Measurements from ENCODE around the gene VMAC. TPM values are rescaled to one million over a fixed set of nuclear protein-coding genes. Genes with fewer than 3 reads are reported as not detected.

The VMAC gene
- total and polyA plus RNA-seq, 2 donors (not counting 3 experiments of a cell fraction or from before 2014, with no cell fraction given) = 4.7 to 6.9 TPM

- FAIRE-seq (no peak), DNase-seq (ENCODE audit: low read depth, low spot score) (no peak)
- Histone ChIP-seq H3K4me2 (ENCODE audit: insufficient read depth, low read length) (no peak overlapping the region), H3K27me3 (ENCODE audit: control insufficient read depth in 2 of 2, insufficient read depth in 2 of 2, low read length in 2 of 2) (no peaks in the 10 kb centered on the region), H3K27ac (ENCODE audit: insufficient read depth, low read depth, low read length) (no peak overlapping the region), H3K9me1 (replicated peaks; ENCODE audit: control insufficient read depth, extremely low read depth, insufficient read depth, low read length) (no peaks in the 10 kb centered on the region), H3K9ac (replicated peaks; ENCODE audit: extremely low read depth, insufficient read depth, low read length) (no peak overlapping the region), H3K79me2 (ENCODE audit: control insufficient read depth, insufficient read depth, low read length) (peaks cover 37% of the 10 kb centered on the region), H3K36me3 (ENCODE audit: control insufficient read depth in 2 of 2, extremely low read depth in 1 of 2, insufficient read depth in 2 of 2, low read length in 2 of 2) (peaks cover 0 to 7% of the 10 kb centered on the region in 2 experiments), H2AFZ (ENCODE audit: low read depth, low read length) (no peak overlapping the region), H3K9me3 (replicated peaks; ENCODE audit: control insufficient read depth, insufficient read depth, low read length) (no peaks in the 10 kb centered on the region), H3K4me1 (ENCODE audit: control insufficient read depth, extremely low read depth, insufficient read depth, low read length) (peaks cover 8% of the 10 kb centered on the region), H3K4me3 (replicated peaks in 1 of 3; ENCODE audit: insufficient read depth in 1 of 3, low read depth in 1 of 3, low read length in 3 of 3) (no peak overlapping the region), H4K20me1 (replicated peaks; ENCODE audit: control insufficient read depth, extremely low read depth, insufficient read depth, low read length) (no peaks in the 10 kb centered on the region)
- no TSS peak for BruUV-seq (replicated peaks)
- ChIA-PET POLR2A (no interaction called here), CTCF (no interaction called here)
- intact Hi-C loops (cut with micrococcal nuclease) = loop anchor here (5.0 to 10.0 kb wide), 3 partner anchors 61 to 214 kb away; partner anchors contain the start of gene RFX2
- TF ChIP-seq POLR2AphosphoS5 (IDR thresholded peaks at IDR 0.05; ENCODE audit: insufficient read depth, low read depth, low read length) (no peak), CTCF (IDR thresholded peaks at IDR 0.05; ENCODE audit: extremely low read depth in 1 of 2, insufficient read depth in 1 of 2, low read depth in 1 of 2, low read length in 2 of 2) (no peak)
- dilution Hi-C loops (cut with MboI; ENCODE audit: extremely low pct_ligation_motif_present, low sequenced_read_pairs) = no loop called here
Observed at GRCh38 chr19:5900976-5901375, 3.7 kb upstream of the VMAC start.

- peak overlapping the region; percentile 30 for H2AFZ ChIP-seq (ENCODE audit: low read depth, low read length)
- dilution Hi-C loops (cut with MboI; ENCODE audit: extremely low pct_ligation_motif_present, low sequenced_read_pairs) (no loop called here), intact Hi-C loops (cut with micrococcal nuclease) (loop anchor here (5.0 to 10.0 kb wide), 3 partner anchors 59 to 212 kb away; partner anchors contain the start of gene RFX2)
- H3K36me3 ChIP-seq (ENCODE audit: control insufficient read depth in 2 of 2, extremely low read depth in 1 of 2, insufficient read depth in 2 of 2, low read length in 2 of 2) = peaks cover 0 to 2% of the 10 kb centered on the region in 2 experiments
- peak overlapping the region; percentile 99 for H3K9ac ChIP-seq (replicated peaks; ENCODE audit: extremely low read depth, insufficient read depth, low read length)
- peak overlapping the region; percentile 90 for H3K27ac ChIP-seq (ENCODE audit: insufficient read depth, low read depth, low read length)
- peaks cover 8% of the 10 kb centered on the region for H3K4me1 ChIP-seq (ENCODE audit: control insufficient read depth, extremely low read depth, insufficient read depth, low read length)
- ChIA-PET POLR2A (interaction anchor here (0.6 to 3.0 kb wide), 4 partner anchors 33 to 91 kb away, joined by 3 to 14 read pairs (median 4); no protein-coding TSS in a partner anchor), CTCF (interaction anchor here (1.1 to 3.5 kb wide), 4 partner anchors 65 to 183 kb away, joined by 3 to 37 read pairs (median 5); partner anchors contain the start of genes CATSPERD and LONP1)
- peak overlapping the region; percentile 45 to 89 (median 86) for H3K4me3 ChIP-seq (replicated peaks in 1 of 3; ENCODE audit: insufficient read depth in 1 of 3, low read depth in 1 of 3, low read length in 3 of 3)
- H3K9me1 ChIP-seq (replicated peaks; ENCODE audit: control insufficient read depth, extremely low read depth, insufficient read depth, low read length) = no peaks in the 10 kb centered on the region
- FAIRE-seq (no peak), DNase-seq (ENCODE audit: low read depth, low spot score) (no peak)
- TF ChIP-seq EZH2 (IDR thresholded peaks at IDR 0.05; ENCODE audit: borderline replicate concordance, low read depth, low read length, severe bottlenecking) (no peak), FOS (IDR thresholded peaks at IDR 0.05; ENCODE audit: borderline replicate concordance, insufficient read depth, low read length) (no peak), MAX (IDR thresholded peaks at IDR 0.05; ENCODE audit: insufficient read depth, insufficient read length) (peak; percentile 25), CTCF (IDR thresholded peaks at IDR 0.05; ENCODE audit: extremely low read depth in 1 of 2, insufficient read depth in 1 of 2, low read depth in 1 of 2, low read length in 2 of 2) (no peak), JUN (IDR thresholded peaks at IDR 0.05; ENCODE audit: borderline replicate concordance, insufficient read depth, insufficient read length, low read depth) (no peak)
- no TSS peak for BruUV-seq (replicated peaks)
- no peaks in the 10 kb centered on the region for H4K20me1 ChIP-seq (replicated peaks; ENCODE audit: control insufficient read depth, extremely low read depth, insufficient read depth, low read length)
- H3K9me3 ChIP-seq (replicated peaks; ENCODE audit: control insufficient read depth, insufficient read depth, low read length) = no peaks in the 10 kb centered on the region
- H3K27me3 ChIP-seq (ENCODE audit: control insufficient read depth in 2 of 2, insufficient read depth in 2 of 2, low read length in 2 of 2) = no peaks in the 10 kb centered on the region
- H3K79me2 ChIP-seq (ENCODE audit: control insufficient read depth, insufficient read depth, low read length) = peaks cover 35% of the 10 kb centered on the region
- peak overlapping the region; percentile 32 for H3K4me2 ChIP-seq (ENCODE audit: insufficient read depth, low read length)
Observed at GRCh38 chr19:5903056-5903623, 1.5 kb upstream of the VMAC start.
